BE2C (cell line): ENCODE results near the gene PRKAR1B.

Source experiments
- DNase-seq: peaks from one replicate; pipeline ENCODE4 v3.0.0-alpha.2; 2020
- H3K27me3 ChIP-seq: fragments of 250-450 bp; sonication (Bioruptor Pico); 2 replicates; pipeline ENCODE4 v1.5.1; 2020; ENCODE audit warnings: mild to moderate bottlenecking
- H3K36me3 ChIP-seq: fragments of 250-450 bp; sonication (Bioruptor Pico); 2 replicates; pipeline ENCODE4 v1.5.1; 2020; ENCODE audit warnings: mild to moderate bottlenecking
- H3K4me1 ChIP-seq: fragments of 250-450 bp; sonication (Bioruptor Pico); 2 replicates; pipeline ENCODE4 v1.5.1; 2020
- H3K4me3 ChIP-seq: 2 replicates; pipeline ENCODE4 v1.5.1; 2011; ENCODE audit warnings: low read depth, low read length
- H3K9me3 ChIP-seq: fragments of 250-450 bp; sonication (Bioruptor Pico); 2 replicates; pipeline ENCODE4 v1.5.1; 2020
- TF ChIP-seq, protein P1 (sequence below): IDR thresholded peaks from 2 replicates; pipeline ENCODE4 v1.5.1; 2012; ENCODE audit warnings: mild to moderate bottlenecking, low read depth, low read length

Gene PRKAR1B

DNA sequence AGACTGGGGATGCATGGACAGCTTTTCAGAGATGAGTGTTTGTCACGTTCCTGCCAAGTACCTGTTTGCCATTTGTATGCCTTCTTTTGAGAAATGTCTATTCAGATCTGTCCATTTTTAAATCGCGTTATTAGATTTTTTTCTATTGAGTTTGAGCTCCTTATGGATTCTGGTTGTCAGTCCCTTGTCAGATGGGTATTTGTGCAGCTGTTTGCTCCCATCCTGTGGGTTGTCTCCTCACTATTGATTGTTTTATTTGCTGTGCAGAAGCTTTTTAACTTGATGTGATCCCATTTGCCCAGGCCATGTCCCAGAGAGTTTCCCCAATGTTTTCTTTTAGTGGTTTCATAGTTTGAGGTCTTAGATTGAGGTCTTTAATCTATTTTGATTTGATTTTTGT lies 5.5 kb upstream of the PRKAR1B start:
- TF ChIP-seq, protein P1, sequence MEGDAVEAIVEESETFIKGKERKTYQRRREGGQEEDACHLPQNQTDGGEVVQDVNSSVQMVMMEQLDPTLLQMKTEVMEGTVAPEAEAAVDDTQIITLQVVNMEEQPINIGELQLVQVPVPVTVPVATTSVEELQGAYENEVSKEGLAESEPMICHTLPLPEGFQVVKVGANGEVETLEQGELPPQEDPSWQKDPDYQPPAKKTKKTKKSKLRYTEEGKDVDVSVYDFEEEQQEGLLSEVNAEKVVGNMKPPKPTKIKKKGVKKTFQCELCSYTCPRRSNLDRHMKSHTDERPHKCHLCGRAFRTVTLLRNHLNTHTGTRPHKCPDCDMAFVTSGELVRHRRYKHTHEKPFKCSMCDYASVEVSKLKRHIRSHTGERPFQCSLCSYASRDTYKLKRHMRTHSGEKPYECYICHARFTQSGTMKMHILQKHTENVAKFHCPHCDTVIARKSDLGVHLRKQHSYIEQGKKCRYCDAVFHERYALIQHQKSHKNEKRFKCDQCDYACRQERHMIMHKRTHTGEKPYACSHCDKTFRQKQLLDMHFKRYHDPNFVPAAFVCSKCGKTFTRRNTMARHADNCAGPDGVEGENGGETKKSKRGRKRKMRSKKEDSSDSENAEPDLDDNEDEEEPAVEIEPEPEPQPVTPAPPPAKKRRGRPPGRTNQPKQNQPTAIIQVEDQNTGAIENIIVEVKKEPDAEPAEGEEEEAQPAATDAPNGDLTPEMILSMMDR = no peak
- no peak overlapping the region for H3K4me3 ChIP-seq
- H3K9me3 ChIP-seq = no peaks in the 10 kb centered on the region
- no peaks in the 10 kb centered on the region for H3K4me1 ChIP-seq
- H3K27me3 ChIP-seq = no peaks in the 10 kb centered on the region
- no peak for DNase-seq
- peaks cover 61% of the 10 kb centered on the region for H3K36me3 ChIP-seq

DNA sequence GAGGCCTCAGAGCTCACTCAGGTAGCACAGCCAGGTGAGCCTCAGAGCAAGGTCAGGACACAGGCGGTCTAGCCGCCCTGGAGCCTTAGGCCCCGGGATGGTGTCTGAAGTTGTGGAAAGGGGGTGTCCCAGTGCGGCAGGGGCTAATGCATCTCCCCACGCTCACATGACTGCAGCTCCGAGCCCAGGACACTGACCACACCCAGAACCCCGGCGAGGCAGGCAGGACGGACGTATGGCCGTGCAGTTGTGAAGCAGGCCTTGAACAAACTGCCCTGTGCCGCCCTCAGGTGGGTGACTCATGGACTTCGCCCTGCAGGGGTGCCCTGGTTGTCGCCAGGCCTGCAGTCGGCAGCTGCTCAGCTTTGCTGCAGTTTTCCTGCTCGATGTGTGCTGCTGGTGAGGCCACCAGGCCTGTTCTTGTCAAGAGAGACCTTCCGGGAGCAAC lies 5.0 kb upstream of the PRKAR1B start:
- H3K27me3 ChIP-seq = no peaks in the 10 kb centered on the region
- DNase-seq = peak; percentile 39
- H3K9me3 ChIP-seq = no peaks in the 10 kb centered on the region
- TF ChIP-seq, protein P1 = no peak
- H3K4me3 ChIP-seq = no peak overlapping the region
- H3K36me3 ChIP-seq = peaks cover 56% of the 10 kb centered on the region
- no peaks in the 10 kb centered on the region for H3K4me1 ChIP-seq

DNA sequence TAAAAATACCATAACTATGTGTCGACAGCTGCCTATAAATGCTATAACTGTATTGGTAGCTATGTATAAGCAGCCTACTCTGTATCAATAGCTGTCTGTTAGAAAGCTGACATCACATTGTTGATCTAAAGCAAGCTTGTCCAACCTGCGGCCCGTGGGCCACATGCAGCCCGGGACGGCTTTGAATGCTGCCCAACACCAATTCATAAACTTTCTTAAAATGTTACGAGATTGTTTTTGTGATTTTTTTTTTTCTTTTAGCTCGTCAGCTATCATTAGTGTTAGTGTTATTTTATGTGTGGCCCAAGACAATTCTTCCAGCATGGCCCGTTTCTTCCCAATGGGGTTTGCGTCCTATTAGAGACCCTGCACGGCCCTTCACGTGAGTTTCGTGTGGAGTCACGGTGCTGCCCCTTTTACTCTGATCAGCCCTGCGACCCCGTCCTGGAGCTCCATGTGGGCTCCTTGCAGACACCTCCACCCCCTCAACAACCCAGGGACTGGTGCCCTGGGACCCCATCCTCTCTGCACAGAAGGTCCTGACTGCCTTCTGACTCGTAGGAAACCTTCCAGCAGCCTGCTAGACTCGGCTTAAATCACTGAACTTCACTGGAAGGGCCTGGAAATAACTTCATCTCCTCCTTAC lies 4.5 kb upstream of the PRKAR1B start:
- Histone ChIP-seq H3K4me1 (no peaks in the 10 kb centered on the region), H3K4me3 (no peak overlapping the region), H3K36me3 (peaks cover 56% of the 10 kb centered on the region), H3K9me3 (no peaks in the 10 kb centered on the region), H3K27me3 (no peaks in the 10 kb centered on the region)
- TF ChIP-seq, protein P1 = no peak
- no peak for DNase-seq

DNA sequence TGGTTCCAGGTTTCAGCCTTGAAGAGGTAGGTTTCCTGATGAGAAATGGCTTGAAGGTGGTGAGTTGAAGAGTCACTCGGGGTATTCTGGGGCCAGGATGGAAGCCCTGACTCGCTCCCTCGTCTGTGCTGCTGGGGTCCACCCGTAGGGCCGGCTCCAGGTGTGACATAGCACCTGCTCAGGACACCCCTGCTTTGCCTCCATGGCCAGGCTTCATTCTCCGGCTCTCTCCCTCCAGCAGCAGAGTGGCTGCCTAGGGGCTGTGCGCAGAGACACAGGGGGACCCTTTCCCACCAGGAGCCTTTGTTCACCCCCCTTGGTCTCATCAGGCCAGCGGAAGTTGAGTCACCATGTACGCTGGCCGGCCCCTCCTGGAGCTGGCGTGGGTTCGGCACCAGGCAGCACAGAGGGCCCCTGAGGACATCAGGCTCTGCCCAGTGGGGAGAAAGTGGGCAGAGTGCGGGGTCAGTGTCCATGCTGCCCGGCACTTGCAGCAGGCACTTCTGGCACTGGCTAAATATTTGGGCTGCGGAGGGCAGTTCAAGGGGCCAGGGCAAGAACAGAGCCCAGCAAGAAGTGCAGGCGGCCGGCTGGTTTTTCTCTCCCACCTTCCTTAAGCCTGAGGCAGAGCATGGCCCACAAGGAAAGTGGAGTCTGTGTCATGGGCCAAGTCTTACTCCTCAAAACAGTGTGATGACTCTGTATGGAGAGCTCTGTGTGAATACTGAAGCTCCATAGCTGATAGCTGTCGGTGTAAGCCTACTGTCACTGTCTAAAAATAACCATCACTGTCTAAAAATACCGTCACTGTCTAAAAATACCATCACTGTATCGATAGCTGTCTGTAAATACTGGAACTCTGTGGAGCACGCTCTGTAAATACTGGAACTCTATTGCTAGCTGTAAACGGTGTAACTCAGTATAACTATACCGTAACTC lies 3.7 kb upstream of the PRKAR1B start:
- Histone ChIP-seq H3K4me3 (no peak overlapping the region), H3K27me3 (no peaks in the 10 kb centered on the region), H3K9me3 (peaks cover 4% of the 10 kb centered on the region), H3K4me1 (no peaks in the 10 kb centered on the region), H3K36me3 (peaks cover 56% of the 10 kb centered on the region)
- TF ChIP-seq, protein P1 = no peak
- DNase-seq = no peak

DNA sequence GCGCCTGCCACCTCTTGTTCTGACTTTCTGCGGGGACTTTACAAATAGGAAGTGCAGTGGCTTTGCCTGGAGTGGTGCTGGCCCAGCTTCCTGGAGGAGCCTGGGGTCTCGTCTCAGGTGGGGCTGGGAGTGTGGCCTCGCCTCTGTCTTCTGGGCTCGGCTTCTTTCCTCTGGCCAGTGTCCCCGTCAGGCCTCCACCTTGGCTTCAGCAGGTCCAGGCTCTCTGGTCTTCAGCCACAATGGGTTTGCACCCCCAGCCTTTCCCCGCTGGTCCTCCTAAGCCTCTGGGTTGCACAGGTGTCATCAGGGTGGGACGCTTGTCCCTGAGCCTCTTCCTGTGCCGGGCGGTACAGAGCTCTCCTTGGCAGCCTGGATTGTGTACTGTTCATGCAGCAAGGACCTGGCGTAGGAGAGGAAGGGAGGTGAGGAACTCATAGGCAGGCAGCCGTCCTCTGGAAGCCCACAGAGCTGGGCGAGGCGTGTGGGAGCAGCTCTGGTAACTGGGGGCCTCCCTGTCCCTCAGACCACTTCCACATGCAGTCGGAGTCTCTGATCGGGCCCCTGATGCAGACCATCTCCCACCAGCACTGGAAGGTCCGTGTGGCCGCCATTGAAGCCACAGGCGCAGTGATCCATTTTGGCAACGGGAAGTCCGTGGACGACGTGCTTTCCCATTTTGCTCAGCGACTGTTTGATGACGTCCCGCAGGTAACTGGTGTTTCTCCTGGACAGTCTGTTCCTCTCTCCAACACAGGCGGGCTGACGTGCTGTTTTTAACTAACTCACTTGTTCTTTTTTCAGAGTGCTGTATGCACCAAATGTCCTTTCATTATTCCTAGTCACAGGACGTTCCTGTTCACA lies 2.3 kb upstream of the PRKAR1B start:
- no peak for DNase-seq
- no peak overlapping the region for H3K4me3 ChIP-seq
- H3K4me1 ChIP-seq = no peaks in the 10 kb centered on the region
- H3K36me3 ChIP-seq = peaks cover 52% of the 10 kb centered on the region
- H3K9me3 ChIP-seq = peaks cover 8% of the 10 kb centered on the region
- TF ChIP-seq, protein P1 = no peak
- H3K27me3 ChIP-seq = no peaks in the 10 kb centered on the region
